ENCODE results near the gene SHQ1.

SHQ1 gene

GRCh38 chr3:72847282-72847681, 963 bp downstream of the SHQ1 start:
- DNase-seq = no peak

DNA sequence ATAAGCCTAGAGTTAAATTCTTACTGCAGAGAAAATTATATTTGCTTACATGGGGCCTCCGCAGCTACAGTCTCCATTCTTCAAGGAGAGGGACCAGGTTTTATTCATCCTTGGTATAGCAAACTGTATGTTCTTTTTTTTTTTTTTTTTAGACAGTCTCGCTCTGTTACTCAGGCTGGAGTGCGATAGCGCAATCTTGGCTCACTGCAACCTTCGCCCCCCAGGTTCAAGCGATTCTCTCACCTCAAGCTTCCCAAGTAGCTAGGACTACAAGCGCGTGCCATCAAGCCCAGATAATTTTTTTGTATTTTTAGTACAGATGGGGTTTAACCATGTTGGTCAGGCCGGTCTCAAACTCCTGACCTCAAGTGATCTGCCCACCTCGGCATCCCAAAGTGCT, 2.1 kb downstream of the SHQ1 start:
- no peak for DNase-seq

GRCh38 chr3:72844436-72844993, 3.7 kb downstream of the SHQ1 start:
- DNase-seq = no peak

- DNase-seq = no peak
These were observed 9.2 kb downstream of the SHQ1 start for GRCh38 chr3:72839057-72839456.

- no peak for DNase-seq
These were observed 11.3 kb downstream of the SHQ1 start for GRCh38 chr3:72836923-72837322.

GRCh38 chr3:72836416-72836815, 11.8 kb downstream of the SHQ1 start:
- no peak for DNase-seq

- no peak for DNase-seq
These were observed 17.6 kb downstream of the SHQ1 start for GRCh38 chr3:72830452-72831223.

DNA sequence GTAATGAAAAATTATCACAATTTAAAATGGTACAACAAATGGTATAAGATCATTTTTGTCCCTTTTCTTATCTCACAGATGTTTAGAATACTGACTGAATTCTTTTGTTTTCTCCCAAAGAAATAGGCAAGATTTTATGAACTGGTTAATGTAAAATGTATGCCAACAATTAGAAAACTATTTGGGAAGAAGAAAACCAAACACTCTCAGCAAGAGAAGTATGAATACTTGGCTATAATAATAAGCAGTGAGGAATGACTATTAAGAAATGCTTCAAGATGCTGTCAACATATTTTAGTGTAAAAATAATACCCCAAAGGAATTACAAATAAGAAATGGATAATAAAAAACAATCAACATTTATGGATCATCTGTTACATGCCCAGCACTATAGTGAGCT, 18.5 kb downstream of the SHQ1 start:
- DNase-seq = no peak

GRCh38 chr3:72821161-72821781, 27.0 kb downstream of the SHQ1 start:
- no peak for DNase-seq

GRCh38 chr3:72820415-72820814, 27.8 kb downstream of the SHQ1 start:
- no peak for DNase-seq

DNA sequence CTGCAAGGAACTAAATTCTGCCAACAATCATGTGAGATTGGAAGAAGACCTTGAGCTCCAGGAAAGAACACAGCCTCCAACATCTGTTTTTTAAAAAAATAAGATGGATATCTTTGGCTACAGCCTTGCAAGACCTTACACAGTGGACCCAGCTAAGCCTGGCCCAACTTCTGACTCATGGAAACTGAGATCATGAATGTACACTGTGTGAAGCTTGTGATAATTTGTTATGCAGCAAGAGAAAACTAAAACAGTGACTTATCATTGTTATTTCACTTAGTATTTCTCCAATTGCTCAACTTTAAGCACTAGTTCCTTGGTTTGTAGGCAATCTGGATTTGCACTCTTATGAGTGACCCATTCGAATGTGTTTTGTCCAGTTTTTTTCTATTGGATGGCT, 29.3 kb downstream of the SHQ1 start:
- DNase-seq = no peak

DNA sequence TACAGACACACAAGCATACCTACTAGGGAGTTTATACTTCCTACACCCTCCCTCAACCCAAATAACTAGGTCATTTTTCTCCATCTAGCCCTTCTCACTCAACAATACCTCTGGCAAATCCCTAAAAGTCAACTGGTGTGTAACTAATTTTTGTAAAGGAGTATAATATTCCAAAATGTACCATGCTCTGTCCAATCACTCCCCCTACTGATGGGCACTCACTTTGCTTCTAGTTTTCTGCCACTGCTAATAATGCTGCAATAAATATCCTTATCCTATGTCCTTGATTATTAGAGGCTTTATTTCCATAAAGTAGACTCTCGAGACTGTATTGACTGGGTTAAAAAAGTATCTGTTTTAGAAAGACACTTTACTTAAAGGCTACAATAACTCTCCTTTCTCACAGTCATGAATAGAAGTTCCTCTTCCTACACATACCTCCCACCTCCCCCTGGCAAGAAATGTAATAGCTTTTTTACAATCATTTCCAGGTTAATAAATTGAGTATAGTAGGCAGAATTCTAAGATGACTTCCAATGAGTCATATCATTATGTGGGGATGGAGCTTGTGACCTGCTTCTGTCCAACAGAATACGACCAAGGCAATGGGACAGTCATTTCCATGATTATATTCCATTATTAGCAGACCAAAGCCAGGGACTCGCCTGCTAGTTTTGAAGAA, 30.0 kb downstream of the SHQ1 start:
- no peak for DNase-seq

GRCh38 chr3:72816862-72817355, 31.3 kb downstream of the SHQ1 start:
- DNase-seq = no peak

GRCh38 chr3:72814308-72814707, 33.9 kb downstream of the SHQ1 start:
- DNase-seq = no peak

DNA sequence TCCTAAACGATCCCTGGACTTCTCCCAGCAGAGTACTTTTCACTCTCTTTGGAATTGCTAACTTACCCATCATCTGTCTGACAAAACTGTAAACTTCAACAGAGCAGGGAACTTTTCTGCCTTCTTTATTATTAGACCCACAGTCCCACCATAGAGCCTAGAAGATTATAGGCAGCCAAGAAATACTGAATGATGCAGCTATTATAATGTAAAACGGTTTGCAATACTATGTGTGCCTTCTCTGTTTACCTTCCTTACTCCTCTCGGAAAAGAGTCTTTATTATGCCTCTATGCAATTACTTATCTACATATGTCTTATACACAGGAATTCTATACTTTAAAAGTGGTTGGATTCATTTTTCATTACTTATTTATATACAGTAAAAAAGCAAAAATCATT, 36.0 kb downstream of the SHQ1 start:
- no peak for DNase-seq

DNA sequence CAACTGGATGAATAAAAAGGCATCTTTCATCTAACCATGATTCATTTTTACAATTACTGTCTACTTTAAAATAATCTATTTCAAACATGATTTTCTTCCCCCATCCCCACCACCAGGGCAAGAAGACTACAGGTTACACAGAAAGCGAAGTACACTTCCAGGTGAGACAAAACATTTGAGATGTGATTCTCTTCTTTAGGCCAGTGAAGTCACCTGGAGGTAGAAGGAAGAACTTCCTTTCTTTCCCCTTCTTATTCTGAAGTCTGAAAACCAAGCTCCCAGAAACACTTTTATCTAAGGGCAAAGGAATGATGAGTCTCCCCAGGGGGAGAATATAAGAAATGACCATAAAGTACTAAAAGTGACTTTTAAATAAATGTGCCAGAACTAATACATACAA, 36.7 kb downstream of the SHQ1 start:
- no peak for DNase-seq

DNA sequence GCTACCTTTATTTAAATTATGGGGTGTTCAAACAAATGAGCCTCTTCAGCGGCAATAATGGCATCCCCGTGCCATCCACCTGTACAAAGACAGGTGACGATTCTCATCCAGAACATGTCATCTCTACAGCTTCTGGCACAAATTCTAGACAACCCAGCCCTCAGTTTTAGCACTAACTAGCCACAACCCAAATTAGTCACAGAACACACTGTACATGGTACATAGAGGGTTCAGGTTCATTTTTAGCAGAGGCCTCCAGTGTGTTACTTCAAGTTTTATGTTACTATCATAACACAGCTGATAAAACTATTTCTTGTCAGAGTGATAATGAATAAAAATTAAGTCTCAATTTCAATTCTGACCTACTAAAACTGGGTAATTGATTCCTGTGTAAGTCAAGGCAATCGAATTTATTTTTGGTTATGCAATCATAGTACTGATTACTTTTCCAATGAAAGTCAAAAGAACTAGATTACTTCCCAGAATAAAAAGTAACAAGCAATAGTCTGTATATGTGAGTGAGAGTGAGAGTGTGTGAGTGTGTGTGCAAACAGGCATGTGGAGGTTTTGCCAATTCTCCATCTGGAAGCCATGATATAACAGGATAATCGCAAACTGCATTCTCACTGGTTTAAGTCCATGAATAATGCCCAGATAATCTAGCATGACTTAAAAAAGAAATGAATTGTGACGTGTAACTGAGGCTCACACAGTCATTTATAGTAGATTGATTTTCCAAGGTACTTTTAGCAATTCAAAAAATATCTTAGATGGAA, 37.4 kb downstream of the SHQ1 start:
- DNase-seq = no peak

DNA sequence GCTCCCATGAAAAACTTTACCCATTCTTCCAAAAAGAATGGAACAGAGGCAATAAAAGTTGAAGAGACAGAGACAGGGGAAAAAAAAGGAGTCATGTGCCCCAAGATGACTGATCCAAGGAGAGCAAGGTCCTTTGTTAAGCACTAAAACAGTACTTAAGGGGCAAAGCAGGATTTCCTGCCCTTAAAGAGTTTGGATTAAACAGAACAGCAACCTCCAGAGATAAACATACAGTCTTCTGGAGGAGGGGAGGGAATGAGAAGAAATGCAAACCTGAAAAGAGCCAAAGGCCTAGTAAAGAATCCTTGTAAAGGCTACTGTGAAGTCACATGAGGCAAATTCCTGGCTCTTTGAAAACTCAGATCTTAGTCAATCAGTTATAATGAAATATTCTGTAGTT, 38.2 kb downstream of the SHQ1 start:
- DNase-seq = no peak

- DNase-seq = no peak
These were observed 43.9 kb downstream of the SHQ1 start for GRCh38 chr3:72804361-72804760.

- DNase-seq = no peak
These were observed 44.7 kb downstream of the SHQ1 start for GRCh38 chr3:72803573-72803972.

DNA sequence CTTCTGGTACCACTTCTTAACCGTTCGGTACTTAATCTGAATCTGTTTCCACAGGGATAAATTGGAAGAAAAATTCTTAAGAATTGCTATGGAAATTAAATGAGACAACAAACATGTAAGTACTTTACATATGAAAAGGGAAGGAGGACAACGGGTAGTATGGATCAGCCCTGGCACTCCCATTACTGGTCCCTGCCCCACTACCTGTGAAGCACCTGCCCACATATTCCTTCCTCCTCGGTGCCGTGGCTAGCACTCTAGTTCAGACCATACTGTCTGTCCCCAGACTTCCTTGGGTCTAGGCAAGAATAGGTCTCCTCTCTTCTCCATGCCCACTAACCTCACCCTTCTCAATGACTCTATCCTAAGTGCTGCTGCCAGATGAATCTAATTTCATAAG, 46.2 kb downstream of the SHQ1 start:
- no peak for DNase-seq

GRCh38 chr3:72800869-72801268, 47.4 kb downstream of the SHQ1 start:
- no peak for DNase-seq

Data from activated effector memory CD4-positive, alpha-beta T cell treated with anti-CD3 and anti-CD28 coated beads, Interleukin-2, amount 50 U/mL, for 16 hours (primary cell).